HFF-Myc (cell line): ENCODE measurements around the gene RUNX2.

Experiments used
- DNase-seq: peaks from one replicate; pipeline ENCODE4 v3.0.0-alpha.2; 2011; ENCODE audit warnings: low read depth; ENCODE audit errors: extremely low read depth
- H3K4me3 ChIP-seq: replicated peaks from 2 replicates; pipeline ENCODE4 v1.5.1; 2011; ENCODE audit warnings: low read depth, mild to moderate bottlenecking, control low read depth, low read length
- TF ChIP-seq, protein P1 (sequence below): IDR thresholded peaks from 2 replicates; pipeline ENCODE4 v1.5.1; 2012; ENCODE audit warnings: mild to moderate bottlenecking, low read depth, low read length, control low read depth; ENCODE audit errors: missing control alignments

The RUNX2 gene

DNA sequence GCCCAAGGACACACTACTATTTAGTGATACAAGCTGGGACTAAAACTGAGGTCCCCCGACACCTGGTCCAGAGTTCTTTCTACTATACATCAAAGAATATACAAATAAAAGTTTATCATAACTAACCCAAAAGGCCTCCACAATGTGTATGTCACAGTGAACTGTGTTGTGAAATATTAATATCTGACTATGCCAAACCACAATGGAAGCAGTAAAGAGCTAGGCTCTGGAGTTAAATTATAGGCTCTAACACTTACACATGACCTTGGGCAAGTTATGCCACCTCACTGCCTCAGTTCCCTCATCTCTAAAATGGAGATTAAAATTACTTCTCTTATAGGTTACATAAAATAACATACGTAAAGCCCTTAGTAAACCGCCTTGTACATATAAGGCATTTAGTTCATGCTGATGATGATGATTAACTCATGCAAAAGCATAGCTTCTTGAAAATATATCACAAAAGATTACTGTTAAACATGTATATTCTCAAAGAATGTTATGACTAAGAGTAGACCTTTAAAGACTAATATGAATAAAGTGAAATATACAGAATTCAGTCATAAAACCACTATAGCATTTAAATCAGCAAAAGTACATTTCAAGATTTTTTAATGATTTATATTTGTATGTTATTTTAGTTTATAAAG is 43.9 kb downstream of the RUNX2 start:
- TF ChIP-seq, protein P1, sequence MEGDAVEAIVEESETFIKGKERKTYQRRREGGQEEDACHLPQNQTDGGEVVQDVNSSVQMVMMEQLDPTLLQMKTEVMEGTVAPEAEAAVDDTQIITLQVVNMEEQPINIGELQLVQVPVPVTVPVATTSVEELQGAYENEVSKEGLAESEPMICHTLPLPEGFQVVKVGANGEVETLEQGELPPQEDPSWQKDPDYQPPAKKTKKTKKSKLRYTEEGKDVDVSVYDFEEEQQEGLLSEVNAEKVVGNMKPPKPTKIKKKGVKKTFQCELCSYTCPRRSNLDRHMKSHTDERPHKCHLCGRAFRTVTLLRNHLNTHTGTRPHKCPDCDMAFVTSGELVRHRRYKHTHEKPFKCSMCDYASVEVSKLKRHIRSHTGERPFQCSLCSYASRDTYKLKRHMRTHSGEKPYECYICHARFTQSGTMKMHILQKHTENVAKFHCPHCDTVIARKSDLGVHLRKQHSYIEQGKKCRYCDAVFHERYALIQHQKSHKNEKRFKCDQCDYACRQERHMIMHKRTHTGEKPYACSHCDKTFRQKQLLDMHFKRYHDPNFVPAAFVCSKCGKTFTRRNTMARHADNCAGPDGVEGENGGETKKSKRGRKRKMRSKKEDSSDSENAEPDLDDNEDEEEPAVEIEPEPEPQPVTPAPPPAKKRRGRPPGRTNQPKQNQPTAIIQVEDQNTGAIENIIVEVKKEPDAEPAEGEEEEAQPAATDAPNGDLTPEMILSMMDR: no peak
- no peak overlapping the region for H3K4me3 ChIP-seq
- DNase-seq: no peak

DNA sequence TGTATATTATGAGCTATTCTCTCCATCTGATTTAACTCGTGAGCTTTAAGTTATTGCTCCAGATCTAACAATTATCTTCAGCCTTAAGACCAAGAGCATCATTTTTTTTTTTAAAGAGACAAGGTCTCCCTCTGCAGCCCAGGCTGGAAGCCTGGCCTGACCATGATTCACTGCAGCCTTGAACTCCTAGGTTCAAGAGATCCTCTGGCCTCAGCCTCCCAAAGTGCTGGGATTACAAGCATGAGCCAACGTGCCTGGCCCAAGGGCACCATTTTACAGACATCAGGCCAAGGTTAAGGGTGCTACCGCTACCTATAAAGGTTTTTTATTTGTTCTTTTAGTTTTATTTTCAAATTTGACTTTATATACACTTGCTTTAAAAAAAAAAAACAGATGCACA is 47.3 kb downstream of the RUNX2 start:
- TF ChIP-seq, protein P1: no peak
- no peak overlapping the region for H3K4me3 ChIP-seq
- no peak for DNase-seq

DNA sequence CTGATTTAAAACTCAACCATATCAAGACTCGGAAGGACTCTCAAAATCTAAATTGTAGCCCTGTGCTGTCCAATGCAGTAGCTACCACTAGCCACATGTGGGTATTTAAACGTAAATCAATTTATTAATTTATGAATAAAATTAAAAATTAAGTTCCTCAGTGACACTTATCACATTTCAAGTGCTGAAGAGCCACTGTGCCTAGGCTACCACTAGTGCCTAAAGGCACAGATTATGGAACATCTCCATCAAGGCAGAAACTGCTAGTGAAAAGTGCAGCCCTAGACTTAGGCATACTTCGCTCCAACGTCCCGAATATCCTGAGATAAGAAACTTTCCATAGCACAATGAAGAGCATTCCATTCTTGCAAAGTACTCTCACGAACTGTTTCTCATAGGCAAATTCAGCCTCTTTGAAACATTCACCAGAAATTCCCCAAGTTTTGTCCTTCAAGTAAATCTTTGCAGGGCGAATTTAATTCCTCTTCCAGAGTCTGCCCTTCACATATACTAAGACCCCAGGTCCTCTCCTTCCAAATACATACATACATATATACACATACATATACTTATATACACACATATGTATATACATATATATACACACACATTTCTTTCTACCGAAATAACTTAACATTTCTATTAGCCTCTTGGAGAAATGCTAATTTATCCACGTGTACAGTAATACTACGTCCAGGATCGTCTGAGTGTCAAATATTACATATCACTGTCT is 48.3 kb downstream of the RUNX2 start:
- TF ChIP-seq, protein P1: no peak
- H3K4me3 ChIP-seq: peak overlapping the region; percentile 72
- no peak for DNase-seq

DNA sequence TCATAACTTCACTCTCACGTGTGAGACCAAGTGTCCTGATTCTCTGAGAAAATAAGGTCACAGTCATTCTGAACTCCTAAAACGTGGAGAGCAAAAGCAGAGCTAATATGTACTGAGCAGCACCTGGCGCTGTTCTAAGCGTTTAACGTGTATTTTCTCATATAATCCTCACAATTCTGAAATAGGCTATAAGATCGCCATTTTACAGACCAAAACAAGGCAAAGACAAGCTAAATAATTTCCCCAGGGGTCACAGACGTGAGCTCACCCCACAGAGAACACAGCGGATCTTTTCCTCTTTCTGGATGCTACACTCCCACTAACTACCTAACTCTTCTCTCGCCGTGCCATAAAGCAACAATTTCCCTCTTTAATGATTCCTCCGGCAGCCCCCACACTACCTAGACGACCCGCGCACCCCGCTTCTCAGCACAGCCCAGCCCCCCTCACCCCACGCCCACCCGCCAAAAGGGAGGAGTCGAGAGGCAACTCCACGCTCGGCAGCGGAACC is 49.0 kb downstream of the RUNX2 start:
- TF ChIP-seq, protein P1: no peak
- no peak for DNase-seq

DNA sequence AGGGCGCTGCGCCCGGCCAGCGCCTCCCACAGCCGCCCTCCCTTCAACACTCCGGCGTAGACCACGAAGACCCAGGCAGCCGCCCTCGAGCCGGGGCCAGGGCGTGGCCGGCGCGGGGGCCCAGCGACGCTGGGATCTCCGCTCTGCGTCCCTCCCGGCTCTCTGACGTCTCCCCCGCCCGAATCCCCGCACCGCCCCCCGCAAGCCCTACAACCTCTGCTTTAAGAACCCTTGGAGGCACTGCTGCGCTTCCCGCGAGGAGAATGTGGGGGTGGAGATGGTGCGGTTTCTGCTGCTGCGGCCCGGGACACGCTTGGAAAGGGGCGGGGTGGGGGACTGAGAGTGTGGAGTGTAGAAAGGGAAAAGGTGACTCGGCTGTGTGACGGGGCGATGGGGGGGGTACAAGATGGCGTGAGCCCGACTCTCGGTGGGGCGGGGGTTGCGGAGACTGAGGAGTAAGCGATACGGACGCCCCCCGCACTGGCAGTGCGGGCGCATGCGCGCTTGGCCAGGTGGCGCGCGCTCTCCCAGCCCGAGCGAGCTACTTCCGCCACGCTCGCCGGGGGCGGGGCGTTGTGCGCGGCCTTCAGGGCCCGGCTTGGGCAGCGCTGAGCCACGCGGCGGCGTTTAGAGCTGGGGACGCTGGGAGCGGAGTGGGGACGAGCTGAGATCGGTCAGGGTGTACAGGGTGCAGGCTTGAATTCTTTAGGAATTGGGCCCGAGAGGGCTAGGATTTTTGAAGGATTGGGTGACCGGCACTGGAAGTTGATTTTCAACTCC is 49.6 kb downstream of the RUNX2 start, which contains the start of gene SUPT3H:
Gene SUPT3H, minus strand, starts transcription at position 381 of the 780 bp plus-strand sequence.
- H3K4me3 ChIP-seq: peak within 1 kb of the TSS; percentile 72
- DNase-seq: peak; percentile 69
- TF ChIP-seq, protein P1: peak; percentile 9

More for the DNA sequence above, 49.0 kb downstream of the RUNX2 start:
- peak overlapping the region; percentile 72 for H3K4me3 ChIP-seq

DNA sequence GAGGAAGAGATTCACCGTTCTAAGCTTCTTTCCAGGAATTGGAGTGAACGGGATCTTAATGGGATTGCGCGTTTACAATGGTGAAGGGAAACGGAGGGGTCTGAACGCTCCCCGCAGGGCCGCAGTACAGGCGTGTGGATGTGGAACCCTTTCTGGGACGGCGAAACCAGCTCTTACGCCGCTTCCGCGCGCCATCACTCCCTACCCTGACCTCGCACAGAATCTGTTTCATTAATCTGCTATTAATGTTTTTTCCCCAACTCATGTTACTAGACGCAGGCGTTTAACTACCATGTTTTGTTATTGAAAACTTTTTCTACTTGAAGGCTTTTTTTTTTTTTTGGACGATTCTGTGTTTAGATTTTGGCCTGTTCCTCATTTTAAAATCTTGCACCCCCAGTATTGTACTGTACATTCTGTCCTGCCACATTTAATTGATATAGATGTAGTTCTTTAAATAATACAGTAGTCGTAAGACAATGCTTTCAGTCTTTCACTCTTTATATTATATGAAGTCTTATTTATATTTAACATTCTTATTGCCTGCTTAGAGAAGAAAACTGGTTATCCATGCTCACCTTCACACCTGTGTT is 50.3 kb downstream of the RUNX2 start:
- DNase-seq: no peak
- peak overlapping the region; percentile 72 for H3K4me3 ChIP-seq
- TF ChIP-seq, protein P1: no peak
